Tibial nerve (tissue), 4 donors: ENCODE results near the gene SSH2.

Experiments used
- EP300 ChIP-seq, 2 donors: sonication (generic); formaldehyde crosslinking; IDR thresholded peaks; one replicate each; pipeline ENCODE4 v1.6.1; 2017; ENCODE audit warnings: antibody characterized with exemption in 2 of 2, mild to moderate bottlenecking in 1 of 2
- POLR2A ChIP-seq, 2 donors: fragments of 450-650 bp; IDR thresholded peaks; one replicate each; pipeline ENCODE4 v1.6.1; 2017; ENCODE audit warnings: antibody characterized with exemption in 2 of 2, mild to moderate bottlenecking in 2 of 2, moderate library complexity in 2 of 2
- TF ChIP-seq, protein P1 (sequence below), 5 experiments: fragments of 200-600 bp in 3 of 5; fragments of 450-650 bp in 2 of 5; sonication (generic) in 3 of 5; IDR thresholded peaks; one replicate each; pipeline ENCODE4 v1.5.1; 2016 to 2019; ENCODE audit warnings: antibody characterized with exemption in 5 of 5, mild to moderate bottlenecking in 3 of 5, moderate library complexity in 2 of 5

- TF ChIP-seq, protein P1, sequence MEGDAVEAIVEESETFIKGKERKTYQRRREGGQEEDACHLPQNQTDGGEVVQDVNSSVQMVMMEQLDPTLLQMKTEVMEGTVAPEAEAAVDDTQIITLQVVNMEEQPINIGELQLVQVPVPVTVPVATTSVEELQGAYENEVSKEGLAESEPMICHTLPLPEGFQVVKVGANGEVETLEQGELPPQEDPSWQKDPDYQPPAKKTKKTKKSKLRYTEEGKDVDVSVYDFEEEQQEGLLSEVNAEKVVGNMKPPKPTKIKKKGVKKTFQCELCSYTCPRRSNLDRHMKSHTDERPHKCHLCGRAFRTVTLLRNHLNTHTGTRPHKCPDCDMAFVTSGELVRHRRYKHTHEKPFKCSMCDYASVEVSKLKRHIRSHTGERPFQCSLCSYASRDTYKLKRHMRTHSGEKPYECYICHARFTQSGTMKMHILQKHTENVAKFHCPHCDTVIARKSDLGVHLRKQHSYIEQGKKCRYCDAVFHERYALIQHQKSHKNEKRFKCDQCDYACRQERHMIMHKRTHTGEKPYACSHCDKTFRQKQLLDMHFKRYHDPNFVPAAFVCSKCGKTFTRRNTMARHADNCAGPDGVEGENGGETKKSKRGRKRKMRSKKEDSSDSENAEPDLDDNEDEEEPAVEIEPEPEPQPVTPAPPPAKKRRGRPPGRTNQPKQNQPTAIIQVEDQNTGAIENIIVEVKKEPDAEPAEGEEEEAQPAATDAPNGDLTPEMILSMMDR (IDR thresholded peaks at IDR 0.05) = no peak
- TF ChIP-seq POLR2A (IDR thresholded peaks at IDR 0.05) (no peak), EP300 (IDR thresholded peaks at IDR 0.05) (no peak)
Observed at GRCh38 chr17:29911641-29912177, 18.3 kb downstream of the SSH2 start.
